B cell (primary cell): ENCODE measurements around the gene SERPINB1. TPM values are rescaled to one million over a fixed set of nuclear protein-coding genes. Genes with fewer than 3 reads are reported as not detected.

Experiments
- ATAC-seq: fragments of 200-7000 bp; cut with Tn5 transposase; one replicate; pipeline ENCODE4 v1.10.0; 2021; ENCODE audit warnings: low read depth, mild to moderate bottlenecking, moderate number of reproducible peaks, moderate library complexity
- CTCF ChIA-PET: fragments of 350-600 bp; sonication (Branson Sonifier 250); formaldehyde crosslinking; loops from one replicate; lab custom pipeline; 2021; ENCODE audit warnings: antibody characterized with exemption, inconsistent platforms; lab: Charles Lee
- POLR2A ChIA-PET: fragments of 350-600 bp; sonication (Branson Sonifier 250); formaldehyde crosslinking; loops from one replicate; lab custom pipeline; 2021; ENCODE audit warnings: antibody characterized with exemption; lab: Charles Lee
- DNase-seq: peaks from one replicate; pipeline ENCODE4 v3.0.0; 2013
- H2AFZ ChIP-seq: 2 replicates; pipeline ENCODE4 v1.6.1; 2012; ENCODE audit warnings: mild to moderate bottlenecking, low read depth, low read length; ENCODE audit not compliant: insufficient read depth, poor library complexity, severe bottlenecking
- H3K27ac ChIP-seq, 2 donors: 1 replicate in 1 of 2; 2 replicates in 1 of 2; pipeline ENCODE4 v1.5.1; 2012 to 2013; ENCODE audit warnings: low read length in 2 of 2, mild to moderate bottlenecking in 2 of 2, moderate library complexity in 1 of 2
- H3K27me3 ChIP-seq, 4 experiments: fragments of 200-600 bp in 1 of 4; sonication (generic) in 1 of 4; replicated peaks in 1 of 4; 1 replicate in 2 of 4; 2 replicates in 2 of 4; pipeline versions ENCODE4 v1.6.1 to v1.7.0; 2013 to 2016; ENCODE audit warnings: low read length in 3 of 4, mild to moderate bottlenecking in 2 of 4, mixed read lengths in 1 of 4, moderate library complexity in 1 of 4; ENCODE audit not compliant: insufficient read depth in 4 of 4, control insufficient read depth in 3 of 4; ENCODE audit errors: control extremely low read depth in 1 of 4
- H3K36me3 ChIP-seq, 2 experiments: replicated peaks in 1 of 2; 1 replicate in 1 of 2; 2 replicates in 1 of 2; pipeline versions ENCODE4 v1.6.1 to v1.7.1; 2013; ENCODE audit warnings: low read length in 1 of 2; ENCODE audit not compliant: insufficient read depth in 2 of 2, control insufficient read depth in 1 of 2; ENCODE audit errors: control extremely low read depth in 1 of 2, extremely low read depth in 1 of 2
- H3K4me1 ChIP-seq, 2 donors: fragments of 200-600 bp in 1 of 2; sonication (generic) in 1 of 2; 1 replicate in 1 of 2; 2 replicates in 1 of 2; pipeline versions ENCODE4 v1.5.1 to v1.6.1; 2013 to 2017; ENCODE audit warnings: low read length in 2 of 2; ENCODE audit not compliant: control insufficient read depth in 2 of 2, insufficient read depth in 2 of 2
- H3K4me2 ChIP-seq: replicated peaks from 2 replicates; pipeline ENCODE3; 2012; ENCODE audit warnings: mild to moderate bottlenecking, low read depth, low read length; ENCODE audit not compliant: poor library complexity, severe bottlenecking
- H3K4me3 ChIP-seq, 5 experiments: fragments of 200-600 bp in 1 of 5; sonication (generic) in 1 of 5; 1 replicate in 3 of 5; 2 replicates in 2 of 5; pipeline versions ENCODE4 v1.5.1 to v1.7.0; 2011 to 2016; ENCODE audit warnings: low read length in 4 of 5, mild to moderate bottlenecking in 4 of 5, low read depth in 2 of 5, control low read depth in 1 of 5, moderate library complexity in 1 of 5; ENCODE audit not compliant: insufficient read depth in 1 of 5; ENCODE audit errors: control extremely low read depth in 1 of 5, extremely low read depth in 1 of 5
- H3K79me2 ChIP-seq: fragments of 200-600 bp; sonication (generic); one replicate; pipeline ENCODE4 v1.6.0; 2016; ENCODE audit warnings: low read length; ENCODE audit not compliant: control insufficient read depth, insufficient read depth
- H3K9ac ChIP-seq: fragments of 200-600 bp; sonication (generic); 2 replicates; pipeline ENCODE4 v1.6.1; 2017; ENCODE audit warnings: mild to moderate bottlenecking, low read length, moderate library complexity
- H3K9me3 ChIP-seq, 3 donors: one replicate each; pipeline versions ENCODE4 v1.6.1 to v1.7.1; 2013; ENCODE audit warnings: low read length in 2 of 3; ENCODE audit not compliant: control insufficient read depth in 2 of 3, insufficient read depth in 1 of 3; ENCODE audit errors: control extremely low read depth in 1 of 3
- H4K20me1 ChIP-seq: 2 replicates; pipeline ENCODE4 v1.6.0; 2012; ENCODE audit warnings: mild to moderate bottlenecking, low read length; ENCODE audit not compliant: insufficient read depth, control insufficient read depth, poor library complexity, severe bottlenecking
- H3K27ac Mint-ChIP-seq: one replicate; pipeline ENCODE4 v1.8.0; 2021; ENCODE audit warnings: mixed read lengths
- H3K27me3 Mint-ChIP-seq: one replicate; pipeline ENCODE4 v1.8.0; 2021; ENCODE audit warnings: mixed read lengths
- H3K4me1 Mint-ChIP-seq: one replicate; pipeline ENCODE4 v1.8.0; 2021; ENCODE audit warnings: mixed read lengths
- H3K4me3 Mint-ChIP-seq: one replicate; pipeline ENCODE4 v1.8.0; 2021; ENCODE audit warnings: mixed read lengths
- H3K9me3 Mint-ChIP-seq: one replicate; pipeline ENCODE4 v1.8.0; 2022; ENCODE audit warnings: mixed read lengths; ENCODE audit not compliant: insufficient read depth
- EZH2 ChIP-seq: IDR thresholded peaks from 2 replicates; pipeline ENCODE4 v1.6.1; 2012; ENCODE audit warnings: borderline replicate concordance, low read depth, mild to moderate bottlenecking, moderate library complexity, low read length; ENCODE audit not compliant: insufficient read depth, poor library complexity, severe bottlenecking
- WGBS: methylation state at CpG from one replicate; pipeline ENCODE4 v1.1.5; 2013; ENCODE audit warnings: missing lambda C conversion rate; ENCODE audit not compliant: insufficient coverage; 5-methylcytosine and 5-hydroxymethylcytosine counted together
- intact Hi-C: fragments of 100-400 bp; cut with micrococcal nuclease; formaldehyde crosslinking; loops from one replicate; pipeline ENCODE4 v1.10.0; 2022
- polyA plus RNA-seq: library from polyadenylated mRNA; depleted of rRNA; stranded (reverse); fragments of >200 nt; gene quantifications from 2 replicates; pipeline ENCODE4 v1.2.3, GENCODE V29; 2012
- total RNA-seq, 2 donors: library from RNA; stranded (reverse); fragments of 120-200 nt in 1 of 2; gene quantifications; 1 replicate in 1 of 2; 2 replicates in 1 of 2; pipeline versions ENCODE4 v1.2.3 to v1.2.4, GENCODE V29; 2013 to 2022
- TF ChIP-seq, protein P1 (sequence below): fragments of 200-600 bp; IDR thresholded peaks from one replicate; pipeline ENCODE4 v1.8.0; 2022; ENCODE audit warnings: antibody characterized with exemption, mild to moderate bottlenecking

Gene SERPINB1
- total and polyA plus RNA-seq, 2 donors (not counting 1 experiment from before 2014, with no cell fraction given) = 23.2 to 52.5 TPM

DNA sequence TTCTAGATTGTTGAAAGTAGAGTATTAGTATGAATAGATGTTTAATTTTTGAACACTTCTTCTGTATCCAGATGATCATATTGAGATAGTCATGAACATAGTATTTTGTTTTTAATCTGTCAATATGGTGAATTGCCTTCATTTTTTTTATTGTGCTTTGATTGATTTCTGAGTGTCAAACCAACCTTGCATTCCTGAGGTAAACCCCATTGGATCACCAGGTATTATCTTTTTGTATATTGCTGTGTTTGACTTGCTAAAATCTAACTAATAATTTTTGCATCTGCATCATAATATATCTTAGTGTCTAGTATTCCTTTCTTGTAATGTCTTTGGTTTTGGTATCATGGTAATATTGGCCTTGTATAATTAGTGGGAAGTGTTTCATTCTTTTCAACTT is 25.5 kb downstream of the SERPINB1 start:
- H3K27ac Mint-ChIP-seq = no peak overlapping the region
- CTCF ChIA-PET = interaction anchor here (1.2 kb wide), 1 partner anchor 25 kb away, joined by 4 read pairs; no protein-coding TSS in a partner anchor
- no peaks in the 10 kb centered on the region for H3K4me1 Mint-ChIP-seq
- Histone ChIP-seq H3K27me3 (no peaks in the 10 kb centered on the region), H3K27ac (no peak overlapping the region), H3K9me3 (peaks cover 4 to 14% (median 7%) of the 10 kb centered on the region in 3 donors), H3K9ac (no peak overlapping the region), H3K4me3 (no peak overlapping the region), H3K79me2 (no peaks in the 10 kb centered on the region), H3K36me3 (no peaks in the 10 kb centered on the region), H2AFZ (no peak overlapping the region), H3K4me1 (no peaks in the 10 kb centered on the region), H4K20me1 (no peaks in the 10 kb centered on the region), H3K4me2 (no peak overlapping the region)
- POLR2A ChIA-PET = no interaction called here
- peaks cover 21% of the 10 kb centered on the region for H3K9me3 Mint-ChIP-seq
- H3K4me3 Mint-ChIP-seq = no peak overlapping the region
- H3K27me3 Mint-ChIP-seq = peaks cover 7% of the 10 kb centered on the region
- DNase-seq (no peak), ATAC-seq (no peak)
- no peak for TF ChIP-seq EZH2
- TF ChIP-seq, protein P1, sequence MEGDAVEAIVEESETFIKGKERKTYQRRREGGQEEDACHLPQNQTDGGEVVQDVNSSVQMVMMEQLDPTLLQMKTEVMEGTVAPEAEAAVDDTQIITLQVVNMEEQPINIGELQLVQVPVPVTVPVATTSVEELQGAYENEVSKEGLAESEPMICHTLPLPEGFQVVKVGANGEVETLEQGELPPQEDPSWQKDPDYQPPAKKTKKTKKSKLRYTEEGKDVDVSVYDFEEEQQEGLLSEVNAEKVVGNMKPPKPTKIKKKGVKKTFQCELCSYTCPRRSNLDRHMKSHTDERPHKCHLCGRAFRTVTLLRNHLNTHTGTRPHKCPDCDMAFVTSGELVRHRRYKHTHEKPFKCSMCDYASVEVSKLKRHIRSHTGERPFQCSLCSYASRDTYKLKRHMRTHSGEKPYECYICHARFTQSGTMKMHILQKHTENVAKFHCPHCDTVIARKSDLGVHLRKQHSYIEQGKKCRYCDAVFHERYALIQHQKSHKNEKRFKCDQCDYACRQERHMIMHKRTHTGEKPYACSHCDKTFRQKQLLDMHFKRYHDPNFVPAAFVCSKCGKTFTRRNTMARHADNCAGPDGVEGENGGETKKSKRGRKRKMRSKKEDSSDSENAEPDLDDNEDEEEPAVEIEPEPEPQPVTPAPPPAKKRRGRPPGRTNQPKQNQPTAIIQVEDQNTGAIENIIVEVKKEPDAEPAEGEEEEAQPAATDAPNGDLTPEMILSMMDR = no peak
- intact Hi-C loops = no loop called here

DNA sequence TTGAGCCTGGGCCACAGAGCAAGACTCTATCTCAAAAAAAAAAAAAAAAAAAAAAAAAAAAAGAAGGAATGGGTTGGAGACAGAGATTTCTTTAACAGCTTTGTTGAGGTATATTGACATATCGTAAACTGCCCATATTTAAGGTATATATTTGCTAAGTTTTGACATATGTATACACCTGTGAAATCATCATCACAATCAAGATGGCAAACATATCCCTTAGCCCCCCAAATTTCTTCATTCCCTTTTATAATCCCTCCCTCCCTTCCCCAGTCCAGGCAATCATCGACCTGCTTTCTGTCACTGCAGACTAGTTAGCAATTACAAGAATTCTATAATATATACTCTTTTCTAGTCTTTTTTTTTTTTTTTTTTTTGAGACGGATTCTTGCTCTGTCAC is 29.0 kb downstream of the SERPINB1 start:
- ChIA-PET POLR2A (no interaction called here), CTCF (no interaction called here)
- H3K27ac ChIP-seq = no peak overlapping the region
- no peak overlapping the region for H3K4me3 ChIP-seq
- H3K4me3 Mint-ChIP-seq = no peak overlapping the region
- H2AFZ ChIP-seq = no peak overlapping the region
- H3K4me1 ChIP-seq = no peaks in the 10 kb centered on the region
- H3K9ac ChIP-seq = no peak overlapping the region
- H3K4me2 ChIP-seq = no peak overlapping the region
- H3K4me1 Mint-ChIP-seq = no peaks in the 10 kb centered on the region
- no peak for ATAC-seq
- peaks cover 4 to 14% (median 7%) of the 10 kb centered on the region in 3 donors for H3K9me3 ChIP-seq
- TF ChIP-seq, protein P1 = no peak
- no peak for TF ChIP-seq EZH2
- H3K36me3 ChIP-seq = no peaks in the 10 kb centered on the region
- WGBS = no CpG with 5 or more reads among the region's 3 CpGs
- intact Hi-C loops = no loop called here
- no peak overlapping the region for H3K27ac Mint-ChIP-seq
- H3K79me2 ChIP-seq = no peaks in the 10 kb centered on the region
- no peaks in the 10 kb centered on the region for H3K27me3 ChIP-seq
- DNase-seq = no peak
- H3K9me3 Mint-ChIP-seq = peaks cover 21% of the 10 kb centered on the region
- no peaks in the 10 kb centered on the region for H4K20me1 ChIP-seq
- H3K27me3 Mint-ChIP-seq = peaks cover 4% of the 10 kb centered on the region
